RWPE1 (cell line): ENCODE data around the gene NDUFS2.

Source experiments
- CTCF ChIA-PET: fragments of 350-600 bp; sonication (Branson Sonifier 250); formaldehyde crosslinking; extraction: SDS; loops from one replicate; lab custom pipeline; 2021; lab: Yijun Ruan, JAX
- POLR2A ChIA-PET: fragments of 400-600 bp; formaldehyde crosslinking; extraction: SDS; loops from one replicate; lab custom pipeline; 2020; ENCODE audit warnings: antibody characterized with exemption; ENCODE audit not compliant: low non-redundant PET; lab: Yijun Ruan, JAX
- DNase-seq: peaks from one replicate; pipeline ENCODE4 v3.0.0; 2012; ENCODE audit warnings: low spot score
- H3K27ac ChIP-seq: fragments of 450-650 bp; 2 replicates; pipeline ENCODE4 v1.5.1; 2017
- CTCF ChIP-seq: fragments of 450-650 bp; conservative IDR thresholded peaks from 2 replicates; pipeline ENCODE4 v1.5.1; 2017; ENCODE audit warnings: low read depth, mild to moderate bottlenecking

The NDUFS2 gene

GRCh38 chr1:161226320-161226711 is 24.1 kb downstream of the NDUFS2 start:
- POLR2A ChIA-PET = no interaction called here
- H3K27ac ChIP-seq = peak overlapping the region; percentile 69
- CTCF ChIA-PET = interaction anchor here (0.7 to 4.9 kb wide), 6 partner anchors 21 to 156 kb away, joined by 3 to 24 read pairs (median 5); partner anchors contain the start of gene SDHC
- no peak for TF ChIP-seq CTCF
- DNase-seq = no peak

GRCh38 chr1:161226759-161227158 is 24.6 kb downstream of the NDUFS2 start:
- H3K27ac ChIP-seq = peak overlapping the region; percentile 69
- peak; percentile 12 for DNase-seq
- CTCF ChIA-PET = interaction anchor here (0.6 to 4.9 kb wide), 6 partner anchors 40 to 155 kb away, joined by 3 to 24 read pairs (median 6); partner anchors contain the start of gene SDHC
- no peak for TF ChIP-seq CTCF
- POLR2A ChIA-PET = no interaction called here

- ChIA-PET POLR2A (no interaction called here), CTCF (interaction anchor here (0.6 to 4.9 kb wide), 9 partner anchors 9 to 155 kb away, joined by 3 to 24 read pairs (median 4); partner anchors contain the start of gene SDHC)
- DNase-seq = peak; percentile 67
- TF ChIP-seq CTCF = peak; percentile 84
- H3K27ac ChIP-seq = peak overlapping the region; percentile 69
These were observed 25.2 kb downstream of the NDUFS2 start for GRCh38 chr1:161227196-161227871.

GRCh38 chr1:161228032-161228431 is 25.9 kb downstream of the NDUFS2 start:
- peak overlapping the region; percentile 69 for H3K27ac ChIP-seq
- ChIA-PET CTCF (interaction anchor here (0.6 to 4.9 kb wide), 5 partner anchors 8 to 154 kb away, joined by 4 to 24 read pairs (median 4); no protein-coding TSS in a partner anchor), POLR2A (no interaction called here)
- DNase-seq = no peak
- TF ChIP-seq CTCF = no peak

- H3K27ac ChIP-seq = no peak overlapping the region
- no peak for DNase-seq
- CTCF ChIA-PET = interaction anchor here (0.6 to 4.9 kb wide), 4 partner anchors 36 to 152 kb away, joined by 3 to 23 read pairs (median 6); no protein-coding TSS in a partner anchor
- POLR2A ChIA-PET = no interaction called here
- no peak for TF ChIP-seq CTCF
These were observed 27.7 kb downstream of the NDUFS2 start for GRCh38 chr1:161229896-161230295.

- ChIA-PET CTCF (interaction anchor here (0.6 to 1.4 kb wide), 4 partner anchors 32 to 151 kb away, joined by 3 to 4 read pairs (median 3); no protein-coding TSS in a partner anchor), POLR2A (no interaction called here)
- 0 out of 2 replicates have a peak overlapping the region, but pooled peaks have one; percentile 11 for H3K27ac ChIP-seq
- TF ChIP-seq CTCF = no peak
- DNase-seq = no peak
These were observed 28.6 kb downstream of the NDUFS2 start for GRCh38 chr1:161230762-161231161.
